GM12878 (cell line): ENCODE results near the gene HDAC8. TPM values are rescaled to one million over a fixed set of nuclear protein-coding genes. Genes with fewer than 3 reads are reported as not detected.

ENCODE experiments used
- ATAC-seq: fragments of 200-7000 bp; cut with Tn5 transposase; 3 replicates; pipeline ENCODE4 v1.9.1; 2020; ENCODE audit warnings: mild to moderate bottlenecking, moderate library complexity
- BruUV-seq: library from RNA; stranded (reverse); fragments of 400-500 nt; replicated peaks from 2 replicates; lab custom pipeline; 2021; lab: Mats Ljungman, UMichigan
- CTCF ChIA-PET: fragments of 300-600 bp; sonication (Branson Sonifier 250); formaldehyde crosslinking; extraction: SDS; loops from one replicate; lab custom pipeline; 2021; ENCODE audit warnings: inconsistent platforms; lab: Yijun Ruan, JAX
- POLR2A ChIA-PET: fragments of 350-600 bp; formaldehyde crosslinking; extraction: SDS; loops from one replicate; lab custom pipeline; 2021; ENCODE audit warnings: inconsistent platforms; lab: Charles Lee
- RAD21 ChIA-PET: fragments of 300-600 bp; sonication (Branson Sonifier 250); formaldehyde crosslinking; loops from one replicate; lab custom pipeline; 2023; ENCODE audit warnings: antibody characterized with exemption; ENCODE audit not compliant: unreplicated experiment; lab: Charles Lee
- SMC1A ChIA-PET: fragments of 300-600 bp; sonication (Branson Sonifier 250); formaldehyde crosslinking; loops from one replicate; lab custom pipeline; 2023; ENCODE audit not compliant: unreplicated experiment, uncharacterized antibody; lab: Charles Lee
- DNase-seq: peaks from one replicate; pipeline ENCODE4 v3.0.0-alpha.2; 2011; ENCODE audit warnings: low read depth, low spot score
- FAIRE-seq: peaks from 3 replicates; lab custom pipeline; 2011; peaks lifted over from hg19 to GRCh38; lab: Jason Lieb, UNC
- H2AFZ ChIP-seq: 2 replicates; pipeline ENCODE4 v1.6.0; 2011; ENCODE audit warnings: low read depth, low read length, control low read depth; ENCODE audit not compliant: control insufficient read depth
- H3K27ac ChIP-seq: 2 replicates; pipeline ENCODE4 v1.5.1; 2011; ENCODE audit warnings: control low read depth; ENCODE audit not compliant: control insufficient read depth, insufficient read depth
- H3K27me3 ChIP-seq, 2 experiments: replicated peaks in 1 of 2; 2 replicates each; pipeline versions ENCODE4 v1.6.0 to v1.6.1; 2011; ENCODE audit warnings: low read length in 1 of 2; ENCODE audit not compliant: control insufficient read depth in 2 of 2, insufficient read depth in 2 of 2
- H3K36me3 ChIP-seq, 2 experiments: 2 replicates each; pipeline ENCODE4 v1.5.1; 2011; ENCODE audit warnings: low read length in 1 of 2; ENCODE audit not compliant: control insufficient read depth in 2 of 2, insufficient read depth in 2 of 2
- H3K4me1 ChIP-seq: 2 replicates; pipeline ENCODE4 v1.6.1; 2011; ENCODE audit warnings: mild to moderate bottlenecking, low read length, moderate library complexity, mixed read lengths; ENCODE audit not compliant: control insufficient read depth, insufficient read depth
- H3K4me2 ChIP-seq: 2 replicates; pipeline ENCODE4 v1.6.0; 2011; ENCODE audit warnings: control low read depth; ENCODE audit not compliant: control insufficient read depth, insufficient read depth
- H3K4me3 ChIP-seq: fragments of 200-600 bp; sonication (generic); 2 replicates; pipeline ENCODE4 v1.5.1; 2016
- H3K79me2 ChIP-seq: 2 replicates; pipeline ENCODE4 v1.6.0; 2011; ENCODE audit warnings: low read length; ENCODE audit not compliant: control insufficient read depth, insufficient read depth
- H3K9ac ChIP-seq: 2 replicates; pipeline ENCODE4 v1.8.0; 2011; ENCODE audit warnings: low read length, control low read depth, mixed read lengths; ENCODE audit not compliant: control insufficient read depth, insufficient read depth
- H3K9me3 ChIP-seq: replicated peaks from 3 replicates; pipeline ENCODE4 v1.5.1; 2011; ENCODE audit warnings: mild to moderate bottlenecking, low read length; ENCODE audit not compliant: control insufficient read depth, insufficient read depth
- H4K20me1 ChIP-seq: 2 replicates; pipeline ENCODE4 v1.6.0; 2011; ENCODE audit not compliant: control insufficient read depth, insufficient read depth
- BRCA1 ChIP-seq: IDR thresholded peaks from 2 replicates; pipeline ENCODE4 v1.6.1; 2011; ENCODE audit warnings: low read depth, low read length, improper control_type of control experiment
- CREB1 ChIP-seq: IDR thresholded peaks from 2 replicates; pipeline ENCODE4 v1.6.1; 2012; ENCODE audit warnings: low read depth, mild to moderate bottlenecking, inconsistent platforms
- NR2C1 ChIP-seq: fragments of 450-650 bp; IDR thresholded peaks from 2 replicates; pipeline ENCODE4 v1.6.1; 2017; ENCODE audit warnings: antibody characterized with exemption, mild to moderate bottlenecking, moderate library complexity
- NRF1 ChIP-seq: conservative IDR thresholded peaks from 2 replicates; pipeline ENCODE4 v1.6.1; 2011; ENCODE audit warnings: mild to moderate bottlenecking, low read depth, low read length, improper control_type of control experiment
- SRF ChIP-seq, 2 experiments: IDR thresholded peaks; 2 replicates each; pipeline ENCODE4 v1.6.1; 2011; ENCODE audit warnings: low read depth in 2 of 2, low read length in 2 of 2, mild to moderate bottlenecking in 1 of 2, moderate library complexity in 1 of 2
- TCF3 ChIP-seq: IDR thresholded peaks from 2 replicates; pipeline ENCODE4 v1.6.1; 2012; ENCODE audit warnings: low read depth, mild to moderate bottlenecking, low read length, borderline replicate concordance; ENCODE audit not compliant: insufficient read depth
- TCF7 ChIP-seq: IDR thresholded peaks from 2 replicates; pipeline ENCODE4 v1.6.1; 2014; ENCODE audit warnings: antibody characterized with exemption, borderline replicate concordance
- WGBS: methylation state at CpG from one replicate; pipeline ENCODE4 v1.1.6; 2016; ENCODE audit warnings: low lambda C conversion rate; ENCODE audit not compliant: insufficient replicate concordance, insufficient coverage; ENCODE audit errors: missing lambda C conversion rate; 5-methylcytosine and 5-hydroxymethylcytosine counted together
- in situ Hi-C: fragments of 300-500 bp; cut with MboI; formaldehyde crosslinking; loops from 9 replicates; pipeline ENCODE4 v1.14.3; 2018; ENCODE audit warnings: mixed read lengths
- intact Hi-C: fragments of 100-400 bp; cut with micrococcal nuclease; formaldehyde crosslinking; loops from one replicate; pipeline ENCODE4 v1.14.2; 2022; ENCODE audit not compliant: unreplicated experiment
- polyA plus RNA-seq, 11 experiments: library from polyadenylated mRNA; depleted of rRNA in 4 of 11; unstranded in 6 of 11; stranded (reverse) in 5 of 11; fragments of >200 nt; fragmentation: Nextera tagmentation in 4 of 11; fragmentation: Illumina TruSeq in 1 of 11; extraction: Ambion mirVana in 4 of 11; extraction: Trizol in 1 of 11; gene quantifications; 1 replicate in 1 of 11; 2 replicates in 10 of 11; pipeline versions ENCODE4 v1.2.1 to v1.2.3, GENCODE V29; 2011 to 2016; ENCODE audit warnings: inconsistent platforms in 2 of 11, missing spikeins in 2 of 11, low read depth in 1 of 11
- total RNA-seq, 4 experiments: library from RNA; depleted of rRNA in 3 of 4; stranded (reverse); fragments of >200 nt in 3 of 4; fragmentation: Illumina TruSeq in 1 of 4; extraction: Trizol in 1 of 4; gene quantifications; 2 replicates each; pipeline versions ENCODE4 v1.2.1 to v1.2.3, GENCODE V29; 2013 to 2021
- TF ChIP-seq, protein P1 (sequence below): fragments of 450-650 bp; IDR thresholded peaks from 2 replicates; pipeline ENCODE4 v1.6.1; 2017; ENCODE audit warnings: borderline replicate concordance
- TF ChIP-seq, protein P2 (sequence below): fragments of 450-650 bp; IDR thresholded peaks from 2 replicates; pipeline ENCODE4 v1.6.1; 2016; ENCODE audit warnings: mild to moderate bottlenecking, moderate library complexity, borderline replicate concordance

Gene HDAC8
- total and polyA plus RNA-seq, 10 of the 15 experiments (the other 5 are each of a cell fraction or from before 2014, with no cell fraction given): 18.1 to 34.7 (median 29.1) TPM

DNA sequence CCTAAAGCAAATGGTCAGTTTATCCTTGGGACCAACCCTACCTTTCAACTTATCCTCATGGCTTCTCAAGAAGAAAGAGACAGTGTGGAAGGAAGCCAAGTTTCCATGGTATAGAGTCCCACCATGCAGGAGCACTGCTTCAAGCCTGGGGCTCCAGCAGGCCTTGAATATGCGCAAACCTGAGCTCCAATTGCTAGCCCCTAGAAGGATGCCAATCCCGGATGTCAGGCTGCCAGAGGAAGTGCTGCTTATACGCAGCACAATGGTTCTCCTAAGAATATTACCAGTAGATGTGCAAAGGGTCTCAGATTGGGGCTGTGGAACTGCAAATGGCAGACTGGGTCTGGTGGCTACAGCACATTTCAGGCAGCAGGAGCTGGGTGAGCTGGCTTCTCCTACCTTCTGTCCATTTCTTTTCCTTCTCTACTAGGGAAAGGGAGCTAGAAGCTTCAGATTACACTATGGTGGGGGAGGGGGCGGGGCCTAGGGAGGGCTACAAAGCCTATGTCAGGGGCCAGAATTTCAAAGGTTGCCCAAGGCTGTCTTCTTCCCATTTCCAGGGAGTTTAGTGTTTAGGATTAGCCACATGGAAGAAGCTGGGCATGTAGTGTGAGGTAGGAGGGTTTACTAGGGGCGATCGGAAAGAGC is 226.2 kb downstream of the HDAC8 start:
- SMC1A ChIA-PET: no interaction called here
- intact Hi-C loops: no loop called here
- DNase-seq (no peak), FAIRE-seq (no peak), ATAC-seq (no peak)
- no peaks in the 10 kb centered on the region for H4K20me1 ChIP-seq
- WGBS: 53% methylated on average over 6 of the region's 6 CpGs
- TF ChIP-seq, protein P1, sequence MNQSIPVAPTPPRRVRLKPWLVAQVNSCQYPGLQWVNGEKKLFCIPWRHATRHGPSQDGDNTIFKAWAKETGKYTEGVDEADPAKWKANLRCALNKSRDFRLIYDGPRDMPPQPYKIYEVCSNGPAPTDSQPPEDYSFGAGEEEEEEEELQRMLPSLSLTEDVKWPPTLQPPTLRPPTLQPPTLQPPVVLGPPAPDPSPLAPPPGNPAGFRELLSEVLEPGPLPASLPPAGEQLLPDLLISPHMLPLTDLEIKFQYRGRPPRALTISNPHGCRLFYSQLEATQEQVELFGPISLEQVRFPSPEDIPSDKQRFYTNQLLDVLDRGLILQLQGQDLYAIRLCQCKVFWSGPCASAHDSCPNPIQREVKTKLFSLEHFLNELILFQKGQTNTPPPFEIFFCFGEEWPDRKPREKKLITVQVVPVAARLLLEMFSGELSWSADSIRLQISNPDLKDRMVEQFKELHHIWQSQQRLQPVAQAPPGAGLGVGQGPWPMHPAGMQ: no peak
- no peak for TF ChIP-seq NRF1
- no peak for TF ChIP-seq BRCA1
- TF ChIP-seq SRF (IDR thresholded peaks at IDR 0.05; ENCODE audit: low read depth in 2 of 2, low read length in 2 of 2): no peak
- no peak for TF ChIP-seq TCF7
- no peak for TF ChIP-seq NR2C1
- no peak for TF ChIP-seq CREB1
- TF ChIP-seq TCF3: no peak
- TF ChIP-seq, protein P2, sequence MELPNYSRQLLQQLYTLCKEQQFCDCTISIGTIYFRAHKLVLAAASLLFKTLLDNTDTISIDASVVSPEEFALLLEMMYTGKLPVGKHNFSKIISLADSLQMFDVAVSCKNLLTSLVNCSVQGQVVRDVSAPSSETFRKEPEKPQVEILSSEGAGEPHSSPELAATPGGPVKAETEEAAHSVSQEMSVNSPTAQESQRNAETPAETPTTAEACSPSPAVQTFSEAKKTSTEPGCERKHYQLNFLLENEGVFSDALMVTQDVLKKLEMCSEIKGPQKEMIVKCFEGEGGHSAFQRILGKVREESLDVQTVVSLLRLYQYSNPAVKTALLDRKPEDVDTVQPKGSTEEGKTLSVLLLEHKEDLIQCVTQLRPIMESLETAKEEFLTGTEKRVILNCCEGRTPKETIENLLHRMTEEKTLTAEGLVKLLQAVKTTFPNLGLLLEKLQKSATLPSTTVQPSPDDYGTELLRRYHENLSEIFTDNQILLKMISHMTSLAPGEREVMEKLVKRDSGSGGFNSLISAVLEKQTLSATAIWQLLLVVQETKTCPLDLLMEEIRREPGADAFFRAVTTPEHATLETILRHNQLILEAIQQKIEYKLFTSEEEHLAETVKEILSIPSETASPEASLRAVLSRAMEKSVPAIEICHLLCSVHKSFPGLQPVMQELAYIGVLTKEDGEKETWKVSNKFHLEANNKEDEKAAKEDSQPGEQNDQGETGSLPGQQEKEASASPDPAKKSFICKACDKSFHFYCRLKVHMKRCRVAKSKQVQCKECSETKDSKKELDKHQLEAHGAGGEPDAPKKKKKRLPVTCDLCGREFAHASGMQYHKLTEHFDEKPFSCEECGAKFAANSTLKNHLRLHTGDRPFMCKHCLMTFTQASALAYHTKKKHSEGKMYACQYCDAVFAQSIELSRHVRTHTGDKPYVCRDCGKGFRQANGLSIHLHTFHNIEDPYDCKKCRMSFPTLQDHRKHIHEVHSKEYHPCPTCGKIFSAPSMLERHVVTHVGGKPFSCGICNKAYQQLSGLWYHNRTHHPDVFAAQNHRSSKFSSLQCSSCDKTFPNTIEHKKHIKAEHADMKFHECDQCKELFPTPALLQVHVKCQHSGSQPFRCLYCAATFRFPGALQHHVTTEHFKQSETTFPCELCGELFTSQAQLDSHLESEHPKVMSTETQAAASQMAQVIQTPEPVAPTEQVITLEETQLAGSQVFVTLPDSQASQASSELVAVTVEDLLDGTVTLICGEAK: no peak
- in situ Hi-C loops: no loop called here
- H3K9me3 ChIP-seq: no peaks in the 10 kb centered on the region
- H3K36me3 ChIP-seq: no peaks in the 10 kb centered on the region
- POLR2A ChIA-PET: no interaction called here
- no peak overlapping the region for H3K27ac ChIP-seq
- peaks cover 8% of the 10 kb centered on the region; the same call in 1 of the 2 replicates for H3K4me1 ChIP-seq
- BruUV-seq: no TSS peak
- RAD21 ChIA-PET: no interaction called here
- H2AFZ ChIP-seq: no peak overlapping the region
- no peaks in the 10 kb centered on the region for H3K27me3 ChIP-seq
- H3K4me2 ChIP-seq: no peak overlapping the region
- no peak overlapping the region for H3K4me3 ChIP-seq
- H3K79me2 ChIP-seq: no peaks in the 10 kb centered on the region
- CTCF ChIA-PET: no interaction called here
- H3K9ac ChIP-seq: no peak overlapping the region
